WTC11 (cell line): ENCODE data around the gene PCBP1. TPM values are rescaled to one million over a fixed set of nuclear protein-coding genes. Genes with fewer than 3 reads are reported as not detected.

Source experiments
- ATAC-seq: fragments of 200-7000 bp; cut with Tn5 transposase; 2 replicates; pipeline ENCODE4 v1.10.0; 2021; ENCODE audit warnings: mild to moderate bottlenecking, moderate library complexity
- CTCF ChIA-PET: fragments of 300-600 bp; sonication (Branson Sonifier 250); formaldehyde crosslinking; loops from one replicate; lab custom pipeline; 2021; ENCODE audit warnings: antibody characterized with exemption; lab: Charles Lee
- POLR2A ChIA-PET: fragments of 350-600 bp; sonication (Branson Sonifier 250); formaldehyde crosslinking; loops from one replicate; lab custom pipeline; 2021; ENCODE audit warnings: antibody characterized with exemption; lab: Charles Lee
- DNase-seq: peaks from one replicate; pipeline ENCODE4 v3.0.0; 2021; ENCODE audit warnings: low spot score
- H3K27ac Mint-ChIP-seq: 2 replicates; pipeline ENCODE4 v1.8.0; 2021; ENCODE audit warnings: mixed read lengths
- H3K27me3 Mint-ChIP-seq: 2 replicates; pipeline ENCODE4 v1.8.0; 2021; ENCODE audit warnings: low read depth, mild to moderate bottlenecking, moderate library complexity, mixed read lengths
- H3K36me3 Mint-ChIP-seq: 2 replicates; pipeline ENCODE4 v1.8.0; 2021; ENCODE audit warnings: mixed read lengths
- H3K4me1 Mint-ChIP-seq: 2 replicates; pipeline ENCODE4 v1.8.0; 2022; ENCODE audit warnings: mixed read lengths
- H3K4me3 Mint-ChIP-seq: 2 replicates; pipeline ENCODE4 v1.8.0; 2021; ENCODE audit warnings: mild to moderate bottlenecking, moderate library complexity, mixed read lengths
- H3K9me3 Mint-ChIP-seq: 2 replicates; pipeline ENCODE4 v1.8.0; 2021; ENCODE audit warnings: mixed read lengths
- CDX4 ChIP-seq: fragments of 250-450 bp; sonication (Bioruptor Pico); IDR thresholded peaks from 2 replicates; pipeline ENCODE4 v1.9.0; 2021; ENCODE audit warnings: moderate library complexity, mild to moderate bottlenecking, inconsistent platforms, borderline replicate concordance
- CREM ChIP-seq: sonication (generic); formaldehyde crosslinking; IDR thresholded peaks from 2 replicates; pipeline ENCODE4 v1.8.1; 2022; ENCODE audit warnings: mild to moderate bottlenecking, missing genetic modification reagents, moderate library complexity
- FOXJ3 ChIP-seq: sonication (generic); formaldehyde crosslinking; IDR thresholded peaks from 2 replicates; pipeline ENCODE4 v1.9.0; 2021; ENCODE audit warnings: missing genetic modification reagents, mild to moderate bottlenecking, borderline replicate concordance
- FOXP1 ChIP-seq: sonication (generic); formaldehyde crosslinking; IDR thresholded peaks from 2 replicates; pipeline ENCODE4 v1.8.0; 2022; ENCODE audit warnings: missing genetic modification reagents, mild to moderate bottlenecking, moderate library complexity, borderline replicate concordance
- HMGA2 ChIP-seq: fragments of 250-450 bp; sonication (Bioruptor Pico); IDR thresholded peaks from 2 replicates; pipeline ENCODE4 v1.4.0; 2021; ENCODE audit warnings: mild to moderate bottlenecking, moderate library complexity
- MLX ChIP-seq: sonication (generic); formaldehyde crosslinking; IDR thresholded peaks from 2 replicates; pipeline ENCODE4 v1.8.1; 2023; ENCODE audit warnings: mild to moderate bottlenecking, missing genetic modification reagents, moderate library complexity
- MYBL2 ChIP-seq: sonication (generic); formaldehyde crosslinking; IDR thresholded peaks from 2 replicates; pipeline ENCODE4 v1.8.1; 2023; ENCODE audit warnings: mild to moderate bottlenecking, moderate library complexity, missing genetic modification reagents
- NR3C1 ChIP-seq: sonication (generic); formaldehyde crosslinking; conservative IDR thresholded peaks from 2 replicates; pipeline ENCODE4 v1.8.1; 2023; ENCODE audit warnings: low read depth, mild to moderate bottlenecking, missing genetic modification reagents
- PRDM15 ChIP-seq: sonication (generic); formaldehyde crosslinking; IDR thresholded peaks from 2 replicates; pipeline ENCODE4 v1.8.0; 2022; ENCODE audit warnings: missing genetic modification reagents
- PREB ChIP-seq: sonication (generic); formaldehyde crosslinking; IDR thresholded peaks from 2 replicates; pipeline ENCODE4 v1.8.1; 2022; ENCODE audit warnings: mild to moderate bottlenecking, missing genetic modification reagents, moderate library complexity, borderline replicate concordance
- TCF7 ChIP-seq: sonication (generic); formaldehyde crosslinking; IDR thresholded peaks from 2 replicates; pipeline ENCODE4 v1.8.0; 2022; ENCODE audit warnings: mild to moderate bottlenecking, low read depth, missing genetic modification reagents, moderate library complexity
- ZMAT4 ChIP-seq: fragments of 250-450 bp; sonication (Bioruptor Pico); IDR thresholded peaks from 2 replicates; pipeline ENCODE4 v1.9.0; 2021; ENCODE audit warnings: mild to moderate bottlenecking
- ZNF121 ChIP-seq: sonication (generic); formaldehyde crosslinking; IDR thresholded peaks from 2 replicates; pipeline ENCODE4 v1.8.0; 2023; ENCODE audit warnings: missing genetic modification reagents
- ZNF317 ChIP-seq: sonication (generic); formaldehyde crosslinking; IDR thresholded peaks from 2 replicates; pipeline ENCODE4 v1.8.1; 2023; ENCODE audit warnings: low read depth, mild to moderate bottlenecking, moderate library complexity, missing genetic modification reagents, borderline replicate concordance
- ZNF671 ChIP-seq: fragments of 250-450 bp; sonication (Bioruptor Pico); IDR thresholded peaks from 2 replicates; pipeline ENCODE4 v1.8.0; 2021; ENCODE audit warnings: mild to moderate bottlenecking
- total RNA-seq: library from RNA; stranded (reverse); gene quantifications from 3 replicates; pipeline ENCODE4 v1.2.3, GENCODE V29; 2021

The PCBP1 gene
- total RNA-seq, 1 experiment from 2014 or later = 489 TPM

GRCh38 chr2:70095720-70096670 lies 8.7 kb downstream of the PCBP1 start:
- no peak overlapping the region for H3K4me3 Mint-ChIP-seq
- H3K36me3 Mint-ChIP-seq = no peaks in the 10 kb centered on the region
- TF ChIP-seq HMGA2 (CRISPR knock-in tag) (peak; percentile 93), FOXJ3 (no peak)
- POLR2A ChIA-PET = no interaction called here
- CTCF ChIA-PET = interaction anchor here (1.0 kb wide), 1 partner anchor 23 kb away, joined by 3 read pairs; no protein-coding TSS in a partner anchor
- peak overlapping the region; percentile 72; the same call in 1 of the 2 replicates for H3K27ac Mint-ChIP-seq
- no peaks in the 10 kb centered on the region for H3K9me3 Mint-ChIP-seq
- DNase-seq (no peak), ATAC-seq (no peak; the same call in 1 of the 2 replicates)
- H3K27me3 Mint-ChIP-seq = no peaks in the 10 kb centered on the region; the same call in 1 of the 2 replicates
- H3K4me1 Mint-ChIP-seq = peaks cover 3% of the 10 kb centered on the region; the same call in 1 of the 2 replicates

- ATAC-seq = no peak
- H3K9me3 Mint-ChIP-seq = no peaks in the 10 kb centered on the region
- TF ChIP-seq NR3C1 (CRISPR knock-in tag) = no peak
- TF ChIP-seq, all 79 proteins: peak for 0
- POLR2A ChIA-PET = interaction anchor here (0.7 kb wide), 1 partner anchor 958 kb away, joined by 4 read pairs; no protein-coding TSS in a partner anchor
- Mint-ChIP-seq H3K27ac (no peak overlapping the region), H3K4me1 (peaks cover 7% of the 10 kb centered on the region), H3K27me3 (no peaks in the 10 kb centered on the region; the same call in 1 of the 2 replicates), H3K4me3 (no peak overlapping the region), H3K36me3 (no peaks in the 10 kb centered on the region)
- no peak for DNase-seq
- CTCF ChIA-PET = no interaction called here
Measured at GRCh38 chr2:70098032-70098431, 10.8 kb downstream of the PCBP1 start.

GRCh38 chr2:70099270-70099669 lies 12.0 kb downstream of the PCBP1 start:
- Mint-ChIP-seq H3K27me3 (no peaks in the 10 kb centered on the region; the same call in 1 of the 2 replicates), H3K36me3 (no peaks in the 10 kb centered on the region), H3K9me3 (no peaks in the 10 kb centered on the region), H3K4me1 (peaks cover 16% of the 10 kb centered on the region), H3K27ac (no peak overlapping the region), H3K4me3 (no peak overlapping the region)
- ChIA-PET CTCF (no interaction called here), POLR2A (no interaction called here)
- DNase-seq (no peak), ATAC-seq (no peak)
- TF ChIP-seq ZNF121 (no peak), CDX4 (CRISPR knock-in tag) (no peak), CREM (no peak), ZMAT4 (CRISPR knock-in tag) (no peak), PRDM15 (CRISPR knock-in tag) (no peak), MLX (CRISPR knock-in tag) (no peak), ZNF317 (no peak), MYBL2 (CRISPR knock-in tag) (no peak), PREB (CRISPR knock-in tag) (no peak), HMGA2 (CRISPR knock-in tag) (no peak), TCF7 (CRISPR knock-in tag) (no peak), ZNF671 (CRISPR knock-in tag) (no peak), FOXJ3 (no peak), FOXP1 (no peak)
